HCT116 (cell line): ENCODE results near the gene SH3GL2. TPM values are rescaled to one million over a fixed set of nuclear protein-coding genes. Genes with fewer than 3 reads are reported as not detected.

Source experiments
- ATAC-seq: fragments of 200-7000 bp; cut with Tn5 transposase; 2 replicates; pipeline ENCODE4 v1.9.1; 2020; ENCODE audit warnings: mild to moderate bottlenecking, moderate library complexity
- BruUV-seq: library from RNA; stranded (reverse); fragments of 400-500 nt; replicated peaks from 2 replicates; lab custom pipeline; 2021; lab: Mats Ljungman, UMichigan
- CTCF ChIA-PET: fragments of 300-600 bp; sonication (Branson Sonifier 250); formaldehyde crosslinking; loops from one replicate; lab custom pipeline; 2021; ENCODE audit warnings: antibody characterized with exemption; lab: Charles Lee
- POLR2A ChIA-PET: fragments of 300-600, 350-600 bp; sonication (Branson Sonifier 250); formaldehyde crosslinking; loops from one replicate; lab custom pipeline; 2021; ENCODE audit warnings: antibody characterized with exemption; lab: Charles Lee
- RAD21 ChIA-PET, 2 experiments: fragments of 300-600 bp; sonication (Branson Sonifier 250); formaldehyde crosslinking; loops; one replicate each; lab custom pipeline; 2023; ENCODE audit warnings: low total read pairs in 2 of 2; ENCODE audit not compliant: uncharacterized antibody in 2 of 2, unreplicated experiment in 2 of 2, low non-redundant PET in 1 of 2; lab: Charles Lee
- DNase-seq: peaks from one replicate; pipeline ENCODE4 v3.0.0-alpha.2; 2010; ENCODE audit warnings: low read depth, low spot score
- H2AFZ ChIP-seq: fragments of 200-600 bp; shearing (Covaris generic), sonication (generic); 2 replicates; pipeline ENCODE4 v1.6.1; 2017; ENCODE audit warnings: low read depth, mixed run types, mixed read lengths, antibody characterized with exemption, low read length; ENCODE audit not compliant: poor library complexity, severe bottlenecking
- H3K27ac ChIP-seq: 2 replicates; pipeline ENCODE4 v1.5.1; 2012; ENCODE audit warnings: low read depth, low read length
- H3K27me3 ChIP-seq: fragments of 200-600 bp; sonication (generic); 2 replicates; pipeline ENCODE4 v1.6.1; 2016; ENCODE audit warnings: mixed run types, low read length, mixed read lengths; ENCODE audit not compliant: insufficient read depth
- H3K36me3 ChIP-seq, 2 experiments: fragments of 200-500 bp in 1 of 2; fragments of 200-600 bp in 1 of 2; sonication (Bioruptor generic) in 1 of 2; sonication (generic) in 1 of 2; 2 replicates each; pipeline versions ENCODE4 v1.5.1 to v1.6.1; 2014 to 2016; ENCODE audit warnings: low read length in 2 of 2, inconsistent platforms in 1 of 2, mixed read lengths in 1 of 2, mixed run types in 1 of 2; ENCODE audit not compliant: insufficient read depth in 2 of 2, control insufficient read depth in 1 of 2
- H3K4me1 ChIP-seq, 2 experiments: fragments of 200-600 bp in 1 of 2; sonication (generic) in 1 of 2; 2 replicates each; pipeline versions ENCODE4 v1.5.1 to v1.6.1; 2012 to 2017; ENCODE audit warnings: low read length in 2 of 2, inconsistent platforms in 1 of 2, mild to moderate bottlenecking in 1 of 2, mixed read lengths in 1 of 2, mixed run types in 1 of 2, moderate library complexity in 1 of 2; ENCODE audit not compliant: insufficient read depth in 2 of 2, control insufficient read depth in 1 of 2
- H3K4me2 ChIP-seq: fragments of 200-600 bp; sonication (generic); 2 replicates; pipeline ENCODE4 v1.6.1; 2017; ENCODE audit warnings: mixed run types, low read length, mixed read lengths
- H3K4me3 ChIP-seq, 2 experiments: fragments of 200-600 bp in 1 of 2; sonication (generic) in 1 of 2; replicated peaks in 1 of 2; 2 replicates each; pipeline ENCODE4 v1.5.1; 2011 to 2016; ENCODE audit warnings: low read length in 2 of 2, control low read depth in 1 of 2, low read depth in 1 of 2, mild to moderate bottlenecking in 1 of 2, mixed read lengths in 1 of 2, mixed run types in 1 of 2
- H3K79me2 ChIP-seq: fragments of 200-600 bp; sonication (generic); 2 replicates; pipeline ENCODE4 v1.6.1; 2017; ENCODE audit warnings: mild to moderate bottlenecking, mixed run types, low read length, moderate library complexity, mixed read lengths; ENCODE audit not compliant: insufficient read depth
- H3K9ac ChIP-seq: fragments of 200-600 bp; sonication (generic); 2 replicates; pipeline ENCODE4 v1.6.1; 2016; ENCODE audit warnings: low read length, mixed read lengths
- H3K9me2 ChIP-seq: fragments of 200-600 bp; sonication (generic), shearing (Covaris generic); 2 replicates; pipeline ENCODE4 v1.6.1; 2017; ENCODE audit warnings: mixed run types, mild to moderate bottlenecking, moderate library complexity; ENCODE audit not compliant: insufficient read depth
- H3K9me3 ChIP-seq, 2 experiments: fragments of 200-500 bp in 1 of 2; fragments of 200-600 bp in 1 of 2; sonication (Bioruptor generic) in 1 of 2; sonication (generic) in 1 of 2; 2 replicates each; pipeline ENCODE4 v1.6.1; 2014 to 2017; ENCODE audit warnings: low read length in 2 of 2, mixed read lengths in 2 of 2, inconsistent platforms in 1 of 2, low read depth in 1 of 2, mild to moderate bottlenecking in 1 of 2, mixed run types in 1 of 2, moderate library complexity in 1 of 2; ENCODE audit not compliant: control insufficient read depth in 1 of 2, insufficient read depth in 1 of 2
- H4K20me1 ChIP-seq: fragments of 200-600 bp; sonication (generic), shearing (Covaris generic); 2 replicates; pipeline ENCODE4 v1.6.1; 2017; ENCODE audit warnings: mixed run types, mild to moderate bottlenecking, moderate library complexity; ENCODE audit not compliant: insufficient read depth
- CBX3 ChIP-seq: IDR thresholded peaks from 2 replicates; pipeline ENCODE4 v1.6.1; 2012; ENCODE audit warnings: low read depth
- SIN3A ChIP-seq: IDR thresholded peaks from 2 replicates; pipeline ENCODE4 v1.6.1; 2012; ENCODE audit warnings: low read depth
- TCF7L2 ChIP-seq: IDR thresholded peaks from 2 replicates; pipeline ENCODE4 v1.7.0; 2011; ENCODE audit warnings: borderline replicate concordance, inconsistent platforms; ENCODE audit not compliant: insufficient read depth, insufficient read length; ENCODE audit errors: extremely low read depth
- ZBTB33 ChIP-seq: IDR thresholded peaks from 2 replicates; pipeline ENCODE4 v1.6.1; 2011; ENCODE audit warnings: mild to moderate bottlenecking, low read length, moderate library complexity; ENCODE audit not compliant: insufficient replicate concordance; ENCODE audit errors: extremely low read depth
- ZNF274 ChIP-seq: fragments of 200-500 bp; sonication (Bioruptor generic); IDR thresholded peaks from 2 replicates; pipeline ENCODE4 v1.6.1; 2014; ENCODE audit warnings: mild to moderate bottlenecking, low read depth, low read length, inconsistent platforms
- intact Hi-C: fragments of 100-400 bp; cut with micrococcal nuclease; formaldehyde crosslinking; loops from 2 replicates; pipeline ENCODE4 v1.10.0; 2022
- total RNA-seq: library from RNA; stranded (reverse); gene quantifications from one replicate; pipeline ENCODE4 v1.2.1, GENCODE V29; 2021; ENCODE audit not compliant: unreplicated experiment

SH3GL2 gene
- total RNA-seq, 1 experiment from 2014 or later = not detected

DNA sequence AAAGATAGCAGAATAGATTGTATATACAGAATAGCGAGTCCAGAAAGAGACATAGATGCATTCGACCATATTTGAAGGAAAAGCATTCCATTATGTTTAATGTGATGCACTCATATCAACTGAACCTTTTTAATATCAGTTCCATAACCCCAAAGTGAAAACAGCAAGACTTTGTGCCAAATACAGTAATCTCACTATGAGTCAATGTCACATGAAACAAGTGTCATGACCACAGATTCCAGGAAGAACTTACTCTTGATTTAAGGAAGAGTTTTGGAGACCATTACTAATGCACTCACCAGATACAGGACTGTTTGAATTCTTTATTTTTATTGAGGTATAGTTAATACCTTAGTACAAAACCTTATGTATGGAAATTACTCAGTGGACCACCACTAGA lies 220.5 kb downstream of the SH3GL2 start:
- no peak for ATAC-seq
- CTCF ChIA-PET = no interaction called here
- intact Hi-C loops = no loop called here

GRCh38 chr9:17800418-17800817 lies 221.6 kb downstream of the SH3GL2 start:
- no peaks in the 10 kb centered on the region for H3K27me3 ChIP-seq
- no peaks in the 10 kb centered on the region for H3K9me3 ChIP-seq
- ChIA-PET CTCF (interaction anchor here (1.2 kb wide), 1 partner anchor 11 kb away, joined by 3 read pairs; no protein-coding TSS in a partner anchor), POLR2A (no interaction called here), RAD21 (no interaction called here)
- no peaks in the 10 kb centered on the region for H3K4me1 ChIP-seq
- H3K9ac ChIP-seq = no peak overlapping the region
- no peak overlapping the region for H3K4me3 ChIP-seq
- H3K36me3 ChIP-seq = no peaks in the 10 kb centered on the region
- H3K27ac ChIP-seq = no peak overlapping the region
- intact Hi-C loops = no loop called here
- H4K20me1 ChIP-seq = no peaks in the 10 kb centered on the region
- H2AFZ ChIP-seq = no peak overlapping the region
- no TSS peak for BruUV-seq
- no peaks in the 10 kb centered on the region for H3K9me2 ChIP-seq
- ATAC-seq (no peak), DNase-seq (no peak)
- no peak overlapping the region for H3K4me2 ChIP-seq
- TF ChIP-seq ZBTB33 (no peak), SIN3A (no peak)
- H3K79me2 ChIP-seq = no peaks in the 10 kb centered on the region

More for the DNA sequence above, 220.5 kb downstream of the SH3GL2 start:
- Histone ChIP-seq H3K79me2 (no peaks in the 10 kb centered on the region), H3K9me2 (no peaks in the 10 kb centered on the region), H3K9me3 (no peaks in the 10 kb centered on the region), H2AFZ (no peak overlapping the region)
- DNase-seq = no peak
- RAD21 ChIA-PET = no interaction called here
- BruUV-seq = no TSS peak
- TF ChIP-seq TCF7L2 (no peak), ZNF274 (no peak), CBX3 (no peak)
- TF ChIP-seq, all 23 proteins: peak for 0
- Histone ChIP-seq H3K36me3 (no peaks in the 10 kb centered on the region), H3K4me2 (no peak overlapping the region), H3K9ac (no peak overlapping the region), H3K27ac (no peak overlapping the region), H4K20me1 (no peaks in the 10 kb centered on the region), H3K27me3 (no peaks in the 10 kb centered on the region), H3K4me3 (no peak overlapping the region), H3K4me1 (no peaks in the 10 kb centered on the region)
- POLR2A ChIA-PET = no interaction called here
